Psoas muscle (tissue), 8 donors: Measurements from ENCODE around the gene TIMM17B. TPM values are rescaled to one million over a fixed set of nuclear protein-coding genes. Genes with fewer than 3 reads are reported as not detected.

ENCODE experiments used
- ATAC-seq, 4 donors: fragments of 200-7000 bp; cut with Tn5 transposase; one replicate each; pipeline ENCODE4 v1.9.1; 2020; ENCODE audit warnings: moderate library complexity in 3 of 4, mild to moderate bottlenecking in 2 of 4
- DNase-seq, 2 donors: peaks; one replicate each; pipeline ENCODE4 v3.0.0-alpha.2; 2020
- H3K27ac ChIP-seq: fragments of 200-600 bp; one replicate; pipeline ENCODE4 v1.8.0; 2022
- H3K27me3 ChIP-seq, 3 donors: fragments of 200-600 bp in 1 of 3; one replicate each; pipeline versions ENCODE4 v1.6.1 to v1.8.0; 2013 to 2022; ENCODE audit warnings: low read length in 2 of 3, mild to moderate bottlenecking in 2 of 3, moderate library complexity in 1 of 3; ENCODE audit not compliant: insufficient read depth in 3 of 3
- H3K36me3 ChIP-seq, 2 donors: fragments of 200-600 bp in 1 of 2; one replicate each; pipeline versions ENCODE4 v1.6.1 to v1.8.0; 2013 to 2022; ENCODE audit warnings: low read depth in 1 of 2, mild to moderate bottlenecking in 1 of 2, moderate library complexity in 1 of 2; ENCODE audit not compliant: insufficient read depth in 1 of 2
- H3K4me1 ChIP-seq: fragments of 200-600 bp; one replicate; pipeline ENCODE4 v1.8.0; 2022
- H3K4me3 ChIP-seq: fragments of 200-600 bp; one replicate; pipeline ENCODE4 v1.8.0; 2022; ENCODE audit warnings: mild to moderate bottlenecking
- H3K9me3 ChIP-seq: fragments of 200-600 bp; one replicate; pipeline ENCODE4 v1.8.0; 2022
- CTCF ChIP-seq: fragments of 200-600 bp; IDR thresholded peaks from one replicate; pipeline ENCODE4 v1.8.0; 2022; ENCODE audit warnings: antibody characterized with exemption
- WGBS, 3 donors: extraction: QIAGEN DNeasy Blood & Tissue Kit; methylation state at CpG; one replicate each; pipeline versions ENCODE4 v1.1.6 to v1.1.7; 2013; 5-methylcytosine and 5-hydroxymethylcytosine counted together
- intact Hi-C, 2 donors: fragments of 100-400 bp; cut with DNase I; formaldehyde crosslinking; loops; one replicate each; pipeline versions ENCODE4 v1.11.0 to v1.14.2; 2022
- polyA plus RNA-seq, 3 donors: library from polyadenylated mRNA; stranded (reverse); fragments of 200-250 nt; gene quantifications; one replicate each; pipeline ENCODE4 v1.2.3, GENCODE V29; 2013
- total RNA-seq, 4 donors: library from RNA; stranded (reverse); fragmentation: NEBNext Ultra II Directional in 2 of 4; extraction: Animal tissue kit (Norgen Biotek cat#: 25700) in 2 of 4; gene quantifications; one replicate each; pipeline versions ENCODE4 v1.2.1 to v1.2.4, GENCODE V29; 2021 to 2023
- donor health status: healthy with polysubstance abuse.
- donor health status: DM: no; HTN: no; CAD: no; lungs with moderate emphysema.
- donor health status: Bipolar disorder and iron deficiency.
- donor health status: healthy.
- donor health status: DM: yes; HTN: yes; CAD: no.
- donor health status: DM: no; HTN: no; CAD: no.
- donor health status: DM: no; HTN: no; CAD: no.
- donor health status: DM: yes; HTN: yes; CAD: no.

The TIMM17B gene
- total and polyA plus RNA-seq, 7 donors, result 56.6 to 91.6 (median 72.3) TPM

- 55 to 88% (median 85%) methylated on average over 5 of the region's 5 CpGs for WGBS, 3 donors
- peaks cover 2 to 67% of the 10 kb centered on the region in 2 donors for H3K36me3 ChIP-seq
- H3K27me3 ChIP-seq, result no peaks in the 10 kb centered on the region
- no peaks in the 10 kb centered on the region for H3K4me1 ChIP-seq
- no peak overlapping the region for H3K4me3 ChIP-seq
- ATAC-seq, result no peak
- H3K27ac ChIP-seq, result no peak overlapping the region
- no peak for DNase-seq
- intact Hi-C loops, result no loop called here
- no peaks in the 10 kb centered on the region for H3K9me3 ChIP-seq
- TF ChIP-seq CTCF, result no peak
Observed at GRCh38 chrX:48927123-48927522, 29.6 kb upstream of the TIMM17B start.

GRCh38 chrX:48924270-48924669 is 26.7 kb upstream of the TIMM17B start:
- Histone ChIP-seq H3K4me1 (no peaks in the 10 kb centered on the region), H3K9me3 (no peaks in the 10 kb centered on the region), H3K27ac (no peak overlapping the region), H3K4me3 (no peak overlapping the region), H3K36me3 (peaks cover 2 to 47% of the 10 kb centered on the region in 2 donors), H3K27me3 (no peaks in the 10 kb centered on the region)
- no peak for TF ChIP-seq CTCF
- 91 to 100% (median 93%) methylated on average over 5 of the region's 5 CpGs for WGBS, 3 donors
- no peak for DNase-seq
- intact Hi-C loops, result loop anchor here in 1 of 2 donors (5.0 kb wide), 1 partner anchor 33 kb away; the partner anchor contains the start of gene OTUD5
- ATAC-seq, result no peak

GRCh38 chrX:48923771-48924170 is 26.2 kb upstream of the TIMM17B start:
- Histone ChIP-seq H3K4me3 (no peak overlapping the region), H3K27me3 (no peaks in the 10 kb centered on the region), H3K36me3 (peaks cover 2 to 47% of the 10 kb centered on the region in 2 donors), H3K27ac (no peak overlapping the region), H3K4me1 (no peaks in the 10 kb centered on the region), H3K9me3 (no peaks in the 10 kb centered on the region)
- no peak for ATAC-seq
- WGBS, 3 donors, result 86 to 88% (median 86%) methylated on average over 9 to 13 of the region's 13 CpGs
- intact Hi-C loops, result loop anchor here in 1 of 2 donors (5.0 kb wide), 1 partner anchor 34 kb away; the partner anchor contains the start of gene OTUD5
- DNase-seq, result no peak
- no peak for TF ChIP-seq CTCF

- ATAC-seq, result no peak
- DNase-seq, result no peak
- H3K27ac ChIP-seq, result no peak overlapping the region
- peaks cover 1 to 36% of the 10 kb centered on the region in 2 donors for H3K36me3 ChIP-seq
- TF ChIP-seq CTCF, result no peak
- H3K4me1 ChIP-seq, result no peaks in the 10 kb centered on the region
- no peaks in the 10 kb centered on the region for H3K9me3 ChIP-seq
- WGBS, 3 donors, result 74 to 88% (median 87%) methylated on average over 4 of the region's 4 CpGs
- no peak overlapping the region for H3K4me3 ChIP-seq
- intact Hi-C loops, result loop anchor here in 1 of 2 donors (5.0 kb wide), 1 partner anchor 37 kb away; the partner anchor contains the start of gene OTUD5
- no peaks in the 10 kb centered on the region for H3K27me3 ChIP-seq
Observed at GRCh38 chrX:48920718-48921104, 23.1 kb upstream of the TIMM17B start.
